Psoas muscle (tissue), 8 donors: ENCODE measurements around the gene PTPN9. TPM values are rescaled to one million over a fixed set of nuclear protein-coding genes. Genes with fewer than 3 reads are reported as not detected.

Experiments used
- ATAC-seq, 4 donors: fragments of 200-7000 bp; cut with Tn5 transposase; one replicate each; pipeline ENCODE4 v1.9.1; 2020; ENCODE audit warnings: moderate library complexity in 3 of 4, mild to moderate bottlenecking in 2 of 4
- DNase-seq, 2 donors: peaks; one replicate each; pipeline ENCODE4 v3.0.0-alpha.2; 2020
- H3K27ac ChIP-seq: fragments of 200-600 bp; one replicate; pipeline ENCODE4 v1.8.0; 2022
- H3K27me3 ChIP-seq, 3 donors: fragments of 200-600 bp in 1 of 3; one replicate each; pipeline versions ENCODE4 v1.6.1 to v1.8.0; 2013 to 2022; ENCODE audit warnings: low read length in 2 of 3, mild to moderate bottlenecking in 2 of 3, moderate library complexity in 1 of 3; ENCODE audit not compliant: insufficient read depth in 3 of 3
- H3K36me3 ChIP-seq, 2 donors: fragments of 200-600 bp in 1 of 2; one replicate each; pipeline versions ENCODE4 v1.6.1 to v1.8.0; 2013 to 2022; ENCODE audit warnings: low read depth in 1 of 2, mild to moderate bottlenecking in 1 of 2, moderate library complexity in 1 of 2; ENCODE audit not compliant: insufficient read depth in 1 of 2
- H3K4me1 ChIP-seq: fragments of 200-600 bp; one replicate; pipeline ENCODE4 v1.8.0; 2022
- H3K4me3 ChIP-seq: fragments of 200-600 bp; one replicate; pipeline ENCODE4 v1.8.0; 2022; ENCODE audit warnings: mild to moderate bottlenecking
- H3K9me3 ChIP-seq: fragments of 200-600 bp; one replicate; pipeline ENCODE4 v1.8.0; 2022
- CTCF ChIP-seq: fragments of 200-600 bp; IDR thresholded peaks from one replicate; pipeline ENCODE4 v1.8.0; 2022; ENCODE audit warnings: antibody characterized with exemption
- WGBS, 3 donors: extraction: QIAGEN DNeasy Blood & Tissue Kit; methylation state at CpG; one replicate each; pipeline versions ENCODE4 v1.1.6 to v1.1.7; 2013; 5-methylcytosine and 5-hydroxymethylcytosine counted together
- intact Hi-C, 2 donors: fragments of 100-400 bp; cut with DNase I; formaldehyde crosslinking; loops; one replicate each; pipeline versions ENCODE4 v1.11.0 to v1.14.2; 2022
- long read RNA-seq, 2 donors: library from polyadenylated mRNA; unstranded; transcript quantifications; one replicate each; pipeline ENCODE4 v2.0.0, GENCODE V29; 2021
- polyA plus RNA-seq, 3 donors: library from polyadenylated mRNA; stranded (reverse); fragments of 200-250 nt; gene quantifications; one replicate each; pipeline ENCODE4 v1.2.3, GENCODE V29; 2013
- total RNA-seq, 4 donors: library from RNA; stranded (reverse); fragmentation: NEBNext Ultra II Directional in 2 of 4; extraction: Animal tissue kit (Norgen Biotek cat#: 25700) in 2 of 4; gene quantifications; one replicate each; pipeline versions ENCODE4 v1.2.1 to v1.2.4, GENCODE V29; 2021 to 2023
- donor health status: healthy with polysubstance abuse.
- donor health status: DM: no; HTN: no; CAD: no; lungs with moderate emphysema.
- donor health status: Bipolar disorder and iron deficiency.
- donor health status: healthy.
- donor health status: DM: yes; HTN: yes; CAD: no.
- donor health status: DM: no; HTN: no; CAD: no.
- donor health status: DM: no; HTN: no; CAD: no.
- donor health status: DM: yes; HTN: yes; CAD: no.

The PTPN9 gene
- total RNA-seq = 1 to 10 TPM; 5.5 to 6.9 (median 5.7) TPM
- 1 to 10 TPM; 2.3 to 5.0 (median 4.2) TPM for polyA plus RNA-seq
- long read RNA-seq, donor 1, full-length matches to known transcripts = 4 of 4 reads
- long read RNA-seq, donor 1, partial matches to known transcripts = 0 of 4 reads
- long read RNA-seq, donor 1, other reads (novel, unspliced or antisense) = 0 of 4 reads
- long read RNA-seq, donor 2, full-length matches to known transcripts = 15 of 21 reads
- long read RNA-seq, donor 2, partial matches to known transcripts = 0 of 21 reads
- long read RNA-seq, donor 2, other reads (novel, unspliced or antisense) = 6 of 21 reads

GRCh38 chr15:75578948-75579920 lies at the start of gene PTPN9:
Gene PTPN9 (minus strand): TSS chr15:75579315. CDS start chr15:75578776, 539 bp downstream.
- intact Hi-C loops = loop anchor here in 1 of 2 donors (2.0 kb wide), 1 partner anchor 124 kb away; no protein-coding TSS in a partner anchor
- no peaks in the 10 kb centered on the region for H3K9me3 ChIP-seq
- peak; percentile 81 to 90 for DNase-seq
- H3K4me3 ChIP-seq = peak within 1 kb of the TSS; percentile 98
- H3K27me3 ChIP-seq = no peaks in the 10 kb centered on the region
- peak; percentile 41 for TF ChIP-seq CTCF
- ATAC-seq = peak; percentile 86 to 94 (median 90)
- peaks cover 15% of the 10 kb centered on the region for H3K4me1 ChIP-seq
- WGBS, 3 donors = 0 to 1% (median 1%) methylated on average over 40 to 78 of the region's 78 CpGs
- no peaks in the 10 kb centered on the region for H3K36me3 ChIP-seq
- H3K27ac ChIP-seq = peak within 1 kb of the TSS; percentile 84

- TF ChIP-seq CTCF = no peak
- DNase-seq (peak; percentile 95 to 97), ATAC-seq (peak; percentile 94 to 95 (median 95))
- peak within 1 kb of the TSS; percentile 94 for H3K27ac ChIP-seq
- no peaks in the 10 kb centered on the region for H3K27me3 ChIP-seq
- no peaks in the 10 kb centered on the region for H3K9me3 ChIP-seq
- peak within 1 kb of the TSS; percentile 81 for H3K4me3 ChIP-seq
- peaks cover 0 to under 1% of the 10 kb centered on the region in 2 donors for H3K36me3 ChIP-seq
- WGBS, 3 donors = 1% methylated on average over 36 to 47 of the region's 47 CpGs
- intact Hi-C loops = loop anchor here (5.0 to 10.0 kb wide), 3 partner anchors 38 to 261 kb away; partner anchors contain the start of gene MAN2C1 (in 1 of the 2)
- H3K4me1 ChIP-seq = peaks cover 8% of the 10 kb centered on the region
Observed at GRCh38 chr15:75625542-75626347, 46.6 kb upstream of the PTPN9 start, which contains the start of gene SNUPN. Gene SNUPN (minus strand): TSS chr15:75625725. CDS start chr15:75621051, 4,674 bp downstream.

DNA sequence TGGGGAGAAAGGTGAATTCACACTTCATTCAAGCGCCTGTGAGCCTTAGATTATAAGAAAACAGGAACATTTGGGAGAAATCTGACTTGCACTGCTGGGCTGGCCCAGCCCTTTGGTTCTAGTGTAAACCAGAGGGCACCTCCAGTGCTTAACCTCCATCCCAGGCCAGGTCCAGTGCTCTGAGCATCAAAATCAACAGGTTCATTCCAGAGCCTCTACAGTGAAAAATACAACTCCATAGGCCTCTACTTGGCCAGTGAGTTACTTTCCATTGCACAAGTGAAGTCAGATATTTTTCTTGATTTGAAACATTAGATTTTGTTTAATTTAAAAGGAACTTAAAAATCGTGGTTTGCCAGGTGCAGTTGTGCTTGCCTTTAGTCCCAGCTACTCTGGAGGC lies 43.4 kb upstream of the PTPN9 start:
- ATAC-seq (no peak), DNase-seq (no peak)
- H3K36me3 ChIP-seq = peaks cover 2 to 33% of the 10 kb centered on the region in 2 donors
- intact Hi-C loops = loop anchor here in 1 of 2 donors (10.0 kb wide), 1 partner anchor 258 kb away; the partner anchor contains the start of gene MAN2C1
- TF ChIP-seq CTCF = no peak
- H3K27ac ChIP-seq = no peak overlapping the region
- H3K4me1 ChIP-seq = peaks cover 10% of the 10 kb centered on the region
- H3K9me3 ChIP-seq = no peaks in the 10 kb centered on the region
- no peaks in the 10 kb centered on the region for H3K27me3 ChIP-seq
- 75 to 81% (median 79%) methylated on average over 2 of the region's 2 CpGs for WGBS, 3 donors
- H3K4me3 ChIP-seq = no peak overlapping the region

- Histone ChIP-seq H3K36me3 (peaks cover 2 to 48% of the 10 kb centered on the region in 2 donors), H3K4me1 (peaks cover 3% of the 10 kb centered on the region), H3K27me3 (no peaks in the 10 kb centered on the region), H3K27ac (peak overlapping the region; percentile 39), H3K4me3 (no peak overlapping the region), H3K9me3 (no peaks in the 10 kb centered on the region)
- ATAC-seq (peak in 2 of 4 donors; percentile 22 to 32), DNase-seq (peak; percentile 81 to 87)
- WGBS, 3 donors = 50 to 59% (median 51%) methylated on average over 7 of the region's 7 CpGs
- TF ChIP-seq CTCF = no peak
- intact Hi-C loops = loop anchor here in 1 of 2 donors (10.0 kb wide), 1 partner anchor 256 kb away; the partner anchor contains the start of gene MAN2C1
Observed at GRCh38 chr15:75620841-75621391, 41.8 kb upstream of the PTPN9 start.
